GM19397 (cell line): Measurements from ENCODE around the gene KCND2.
"Not testable (repeated sequence)": the region's sequence is repeated elsewhere in the genome, so short reads cannot be mapped to it uniquely, and the experiment has no call there.

Source experiments
- ATAC-seq: cut with Tn5 transposase; IDR thresholded peaks from one replicate; pipeline ENCODE4 v1.9.1; 2021; ENCODE audit warnings: mild to moderate bottlenecking, moderate library complexity; ENCODE audit not compliant: unreplicated experiment

Gene KCND2

DNA sequence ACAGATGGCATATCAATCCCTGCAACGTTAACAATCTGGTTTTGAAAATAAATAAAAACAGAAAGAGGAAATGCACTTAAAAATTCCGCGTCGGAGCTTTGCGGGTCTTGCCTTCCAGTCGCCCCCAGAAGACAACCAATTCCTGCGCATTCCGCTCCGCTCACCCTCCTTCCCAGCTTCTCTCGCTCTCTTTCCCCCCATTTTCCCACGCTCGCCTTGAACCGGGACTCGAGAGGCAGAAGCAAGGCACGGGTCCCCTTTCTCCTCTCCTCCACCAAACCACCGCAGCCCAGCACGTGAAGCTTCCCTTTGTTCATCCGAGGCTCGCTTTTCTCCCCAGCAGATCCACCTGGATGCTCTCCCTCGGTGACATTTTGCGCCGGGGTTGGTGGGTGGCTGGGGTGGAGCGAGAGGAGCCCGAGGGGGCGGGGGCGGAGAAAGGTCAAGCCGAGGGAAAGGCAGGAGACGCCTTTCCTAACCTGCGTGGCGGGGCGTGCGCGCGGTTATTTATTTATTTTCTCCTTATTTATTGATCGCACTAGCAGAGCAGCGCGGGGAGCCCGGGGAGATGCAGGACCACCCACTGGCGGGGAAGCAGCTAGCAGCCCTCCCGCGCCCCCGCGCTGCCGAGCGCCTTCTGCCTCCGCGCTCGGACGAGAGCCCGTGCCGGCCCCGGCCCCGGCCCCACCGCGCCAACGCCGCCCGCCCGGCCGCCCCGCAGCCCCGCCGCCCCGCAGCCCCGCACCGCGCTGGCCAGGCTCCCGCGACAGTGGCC, at the start of gene KCND2:
TSS of gene KCND2 (plus strand) at position 475 of the 775 bp plus-strand sequence.
- ATAC-seq: peak; percentile 36

DNA sequence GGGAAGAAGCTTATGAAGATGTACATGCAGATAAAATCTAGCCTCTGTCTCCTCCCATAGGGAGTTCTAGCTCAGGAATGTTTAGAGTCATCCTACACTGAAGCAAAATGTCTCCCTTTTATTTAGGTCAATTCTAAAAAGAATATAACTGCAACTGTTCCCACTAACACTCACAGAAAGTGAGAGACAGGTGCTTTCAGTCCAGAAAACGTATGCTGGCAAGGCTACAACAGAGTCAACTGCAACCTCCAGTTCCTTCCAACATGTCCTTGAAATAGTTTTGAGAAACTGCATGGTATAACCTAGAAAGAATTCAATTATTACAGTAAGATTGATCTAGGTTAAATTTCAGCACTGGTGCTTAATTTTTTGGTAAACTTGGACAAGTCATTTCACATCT, 46.8 kb upstream of the KCND2 start:
- no peak for ATAC-seq

DNA sequence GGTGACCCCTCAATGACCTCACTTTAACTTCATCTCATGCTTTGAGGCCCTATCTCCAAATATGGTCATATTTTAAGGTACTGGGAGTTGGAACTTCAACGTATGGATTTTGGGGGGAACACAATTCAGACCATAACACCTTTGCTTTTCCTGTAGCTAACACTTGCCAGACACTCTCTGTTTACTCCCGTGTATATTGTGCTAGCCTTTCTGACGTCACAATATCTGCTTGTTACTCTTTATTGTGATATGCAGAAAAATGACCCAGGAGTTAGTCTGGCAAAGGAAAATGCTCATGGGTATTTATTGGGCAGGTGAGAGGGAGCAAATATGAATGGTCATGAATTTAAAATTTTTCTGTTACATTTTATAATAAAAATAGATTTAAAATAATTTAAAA, 45.7 kb upstream of the KCND2 start:
- no peak for ATAC-seq

DNA sequence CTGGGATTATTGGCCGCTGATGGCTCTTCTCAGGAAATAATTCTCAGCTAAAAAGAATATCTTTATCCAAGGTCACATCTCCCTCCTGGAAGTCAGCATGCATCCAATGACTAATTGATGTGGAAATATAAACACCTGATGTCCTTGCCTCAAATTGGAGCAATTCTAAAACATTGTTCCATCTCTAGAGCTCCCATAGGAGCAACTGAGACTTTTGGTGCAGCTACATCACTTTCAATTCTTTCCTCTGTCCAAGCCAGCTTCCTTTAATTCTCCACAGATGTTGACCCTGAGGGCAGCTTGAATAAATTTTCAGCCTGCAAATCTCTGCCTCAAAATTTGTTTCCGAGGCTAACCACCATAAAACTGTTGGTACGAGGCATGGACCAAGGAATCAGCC, 43.9 kb upstream of the KCND2 start:
- no peak for ATAC-seq

DNA sequence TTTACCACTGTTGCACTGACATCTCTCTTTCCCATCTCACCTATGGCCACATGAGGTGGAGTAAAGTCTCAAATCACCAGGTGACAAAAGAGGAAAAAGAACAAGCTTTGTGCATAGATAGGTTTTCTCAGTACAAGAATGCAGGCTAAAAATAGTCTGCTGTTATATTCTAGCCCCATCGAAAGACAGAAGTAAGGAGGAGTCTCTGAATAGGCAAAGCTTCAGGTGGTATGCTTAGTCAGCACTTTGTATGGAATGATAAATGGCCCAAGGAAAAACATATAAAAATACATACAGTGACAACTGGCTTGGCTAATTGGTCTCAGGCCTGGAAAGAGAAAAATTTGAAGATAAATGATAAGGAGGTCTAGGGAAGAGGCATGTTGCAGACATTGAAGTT, 39.6 kb upstream of the KCND2 start:
- ATAC-seq: no peak

DNA sequence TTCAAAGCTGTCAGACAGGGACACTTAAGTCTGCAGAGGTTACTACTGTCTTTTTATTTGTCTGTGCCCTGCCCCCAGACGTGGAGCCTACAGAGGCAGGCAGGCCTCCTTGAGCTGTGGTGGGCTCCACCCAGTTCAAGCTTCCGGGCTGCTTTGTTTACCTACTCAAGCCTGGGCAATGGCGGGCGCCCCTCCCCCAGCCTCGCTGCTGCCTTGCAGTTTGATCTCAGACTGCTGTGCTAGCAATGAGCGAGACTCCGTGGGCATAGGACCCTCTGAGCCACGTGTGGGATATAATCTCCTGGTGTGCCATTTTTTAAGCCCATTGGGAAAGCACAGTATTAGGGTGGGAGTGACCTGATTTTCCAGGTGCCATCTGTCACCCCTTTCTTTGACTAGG, 32.6 kb upstream of the KCND2 start:
- not testable (repeated sequence) for ATAC-seq

DNA sequence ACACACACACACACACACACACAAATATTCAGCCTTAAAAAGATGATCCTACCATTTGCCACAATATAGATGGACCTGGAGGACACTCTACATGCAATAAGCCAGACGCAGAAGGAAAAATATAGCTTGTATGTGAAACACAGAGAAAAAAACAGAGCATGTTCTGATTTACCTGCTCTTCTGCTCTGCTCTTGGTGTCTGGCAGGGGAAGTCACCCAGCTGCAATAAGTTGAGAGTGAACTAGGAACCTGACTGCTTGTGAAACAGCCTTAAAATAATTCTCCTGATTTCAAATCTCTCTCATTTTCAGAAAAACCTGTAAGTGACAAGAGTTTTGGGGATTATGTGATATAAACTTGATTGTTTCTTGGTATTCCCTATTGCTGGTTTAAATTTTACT, 31.0 kb upstream of the KCND2 start:
- ATAC-seq: no peak

DNA sequence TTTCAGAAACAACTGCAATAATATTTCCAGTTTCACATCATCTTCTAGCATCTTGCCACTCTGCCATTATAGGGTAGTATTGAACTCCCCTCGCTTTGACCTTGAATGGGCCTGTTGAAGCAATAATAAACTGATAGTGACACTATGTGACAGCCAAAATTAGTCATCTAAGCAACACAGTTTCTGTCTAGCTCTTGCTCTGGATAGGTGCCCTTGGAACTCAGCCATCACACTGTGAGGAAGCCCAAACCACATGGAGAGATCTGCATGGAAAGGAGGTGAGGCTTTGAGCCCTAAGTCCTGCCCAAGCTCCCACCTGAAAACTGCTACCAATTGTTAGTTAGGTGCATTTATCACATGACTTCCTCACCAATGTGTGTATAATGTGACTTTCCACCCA, 18.1 kb upstream of the KCND2 start:
- no peak for ATAC-seq

DNA sequence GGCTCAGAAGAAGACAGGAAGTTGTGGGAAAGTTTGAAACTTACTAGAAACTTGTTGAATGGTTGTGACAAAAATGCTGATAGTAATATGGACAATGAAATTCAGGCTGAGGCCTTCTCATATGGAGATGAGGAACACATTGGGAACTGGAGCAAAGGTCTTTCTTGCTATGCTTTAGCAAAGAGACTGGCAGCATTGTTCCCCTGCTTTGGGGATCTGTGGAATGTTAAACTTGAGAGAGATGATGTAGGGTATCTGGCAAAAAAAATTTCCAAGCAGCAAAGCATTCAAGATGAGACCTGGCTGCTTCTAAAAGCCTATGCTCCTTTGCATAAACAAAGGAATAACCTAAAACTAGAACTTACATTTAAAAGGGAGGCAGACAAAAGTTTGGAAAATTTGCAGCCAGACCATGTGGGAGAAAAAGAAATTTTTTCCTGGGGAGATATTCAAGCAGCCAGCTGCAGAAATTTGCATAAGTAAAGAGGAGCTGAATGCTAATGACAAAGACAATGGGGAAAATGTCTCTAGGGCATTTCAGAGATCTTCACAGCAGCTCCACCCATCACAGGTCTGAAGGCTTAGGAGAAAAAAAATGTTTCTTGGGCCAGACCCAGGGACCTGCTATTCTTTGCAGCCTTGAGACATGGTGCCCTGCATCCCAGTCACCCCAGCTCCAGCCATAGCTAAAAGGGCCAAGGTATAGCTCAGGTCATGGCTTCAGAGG, 16.5 kb upstream of the KCND2 start:
- no peak for ATAC-seq

DNA sequence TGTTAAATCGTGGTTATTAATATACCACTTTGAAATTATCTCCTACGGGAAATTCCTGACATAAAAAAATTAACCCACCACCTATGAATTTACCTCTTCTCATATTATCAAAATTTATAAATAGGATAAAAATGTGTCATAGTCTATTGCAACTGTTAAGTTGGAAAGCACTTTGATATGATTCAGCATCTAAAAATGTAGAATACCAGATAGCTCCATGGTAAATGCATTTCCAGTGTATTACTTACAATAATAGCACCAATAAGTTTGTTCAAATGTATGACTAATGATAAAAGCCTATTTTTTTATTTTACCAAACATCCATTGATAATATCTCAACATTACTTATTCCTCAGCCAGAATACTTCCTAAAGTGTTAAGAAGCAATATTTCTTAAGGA, 13.6 kb upstream of the KCND2 start:
- ATAC-seq: no peak

DNA sequence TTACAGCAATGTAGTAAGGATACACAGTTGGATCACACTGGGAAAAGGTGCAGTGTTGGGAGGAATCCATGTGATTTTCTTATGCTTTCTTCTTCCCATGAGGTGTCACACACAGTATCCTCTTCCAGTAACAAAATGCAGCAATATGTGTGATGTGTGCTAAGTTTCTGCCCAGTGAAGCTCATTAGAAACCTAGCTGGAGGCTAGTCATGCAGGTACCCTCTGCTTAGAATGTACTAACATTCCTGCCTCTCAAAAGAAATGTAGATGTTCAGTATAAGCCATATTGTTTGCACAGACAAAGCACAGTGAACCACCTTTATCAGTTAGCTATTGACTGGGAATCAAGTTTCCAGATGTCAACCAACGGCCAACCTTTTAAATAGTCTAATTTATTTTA, 12.9 kb upstream of the KCND2 start:
- ATAC-seq: no peak

DNA sequence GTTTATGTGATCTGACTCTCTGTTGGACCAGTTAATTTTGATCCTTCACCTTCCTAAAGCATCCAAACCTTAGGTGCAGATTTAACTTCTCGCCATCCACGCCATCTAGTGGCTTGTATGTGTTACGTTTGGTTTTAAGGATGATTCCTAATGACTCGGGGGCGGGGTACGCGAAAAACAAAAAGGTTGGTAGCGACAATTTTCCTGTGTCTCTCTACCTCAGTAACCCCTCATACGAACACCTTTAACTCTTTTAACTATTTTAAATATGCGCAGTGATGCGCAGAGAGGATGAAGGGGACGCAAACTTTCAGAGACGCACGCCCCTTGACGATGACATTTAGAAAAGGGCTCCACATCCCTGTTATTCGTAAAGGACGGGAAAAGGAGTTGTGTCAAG, 714 bp upstream of the KCND2 start:
- peak; percentile 40 for ATAC-seq

DNA sequence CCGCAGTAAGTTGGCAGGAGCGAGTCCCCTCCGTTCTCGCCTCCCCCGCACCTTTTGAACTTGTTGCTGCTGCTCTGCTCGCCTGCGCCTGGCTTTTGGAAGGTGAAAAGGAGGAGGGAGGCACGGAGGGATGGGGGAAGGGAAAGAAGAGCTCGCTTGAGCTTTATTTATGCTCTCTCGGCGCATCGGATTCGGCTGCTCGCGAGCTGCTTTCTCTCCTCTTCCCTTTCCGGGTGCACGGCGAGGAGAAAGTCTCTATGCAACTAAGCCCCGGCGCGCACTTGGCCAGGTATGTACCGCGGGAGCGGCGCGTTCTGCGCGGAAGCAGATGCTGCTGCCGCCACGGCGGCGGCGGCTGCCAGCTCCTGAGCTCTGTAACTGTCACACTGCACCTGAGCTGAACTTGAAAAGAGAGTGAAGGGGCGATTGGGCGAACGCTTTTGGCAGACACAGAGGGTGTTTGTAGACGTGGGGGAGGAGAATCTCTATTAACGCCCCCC, 551 bp downstream of the KCND2 start:
- ATAC-seq: peak; percentile 79

DNA sequence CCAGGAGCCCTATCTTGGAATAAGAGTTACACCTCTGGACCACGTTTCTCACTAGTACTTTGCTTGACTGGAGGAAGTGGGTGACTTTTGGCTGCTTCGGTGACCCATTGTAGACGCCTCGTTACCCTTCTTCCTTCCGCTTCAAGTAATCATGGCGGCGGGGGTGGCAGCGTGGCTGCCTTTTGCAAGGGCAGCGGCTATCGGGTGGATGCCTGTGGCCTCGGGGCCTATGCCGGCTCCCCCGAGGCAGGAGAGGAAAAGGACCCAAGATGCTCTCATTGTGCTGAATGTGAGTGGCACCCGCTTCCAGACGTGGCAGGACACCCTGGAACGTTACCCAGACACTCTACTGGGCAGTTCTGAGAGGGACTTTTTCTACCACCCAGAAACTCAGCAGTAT, 1.5 kb downstream of the KCND2 start:
- ATAC-seq: no peak

DNA sequence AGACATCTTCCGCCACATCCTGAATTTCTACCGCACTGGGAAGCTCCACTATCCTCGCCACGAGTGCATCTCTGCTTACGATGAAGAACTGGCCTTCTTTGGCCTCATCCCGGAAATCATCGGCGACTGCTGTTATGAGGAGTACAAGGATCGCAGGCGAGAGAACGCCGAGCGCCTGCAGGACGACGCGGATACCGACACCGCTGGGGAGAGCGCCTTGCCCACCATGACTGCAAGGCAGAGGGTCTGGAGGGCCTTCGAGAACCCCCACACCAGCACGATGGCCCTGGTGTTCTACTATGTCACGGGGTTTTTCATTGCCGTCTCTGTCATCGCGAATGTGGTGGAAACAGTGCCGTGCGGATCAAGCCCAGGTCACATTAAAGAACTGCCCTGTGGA, 1.9 kb downstream of the KCND2 start:
- ATAC-seq: no peak

DNA sequence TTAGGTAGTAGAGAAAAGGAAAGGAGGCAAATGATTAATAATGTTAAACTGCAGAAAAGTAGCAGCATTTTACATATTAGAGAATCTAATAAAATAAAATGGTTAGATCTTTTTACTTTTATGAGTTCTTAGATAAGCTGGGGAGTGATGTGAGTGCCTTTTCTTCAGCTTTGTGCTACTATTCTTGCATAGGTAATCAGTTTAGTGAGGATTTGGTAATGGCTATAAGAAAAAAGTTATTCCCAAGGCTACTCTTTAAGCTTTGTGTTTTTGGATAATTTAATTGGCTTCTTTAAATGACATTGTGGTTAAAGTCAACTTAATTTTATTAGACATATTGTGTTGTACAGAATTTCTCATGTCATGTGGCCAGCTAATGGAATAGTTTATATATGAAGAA, 3.7 kb downstream of the KCND2 start:
- ATAC-seq: no peak

DNA sequence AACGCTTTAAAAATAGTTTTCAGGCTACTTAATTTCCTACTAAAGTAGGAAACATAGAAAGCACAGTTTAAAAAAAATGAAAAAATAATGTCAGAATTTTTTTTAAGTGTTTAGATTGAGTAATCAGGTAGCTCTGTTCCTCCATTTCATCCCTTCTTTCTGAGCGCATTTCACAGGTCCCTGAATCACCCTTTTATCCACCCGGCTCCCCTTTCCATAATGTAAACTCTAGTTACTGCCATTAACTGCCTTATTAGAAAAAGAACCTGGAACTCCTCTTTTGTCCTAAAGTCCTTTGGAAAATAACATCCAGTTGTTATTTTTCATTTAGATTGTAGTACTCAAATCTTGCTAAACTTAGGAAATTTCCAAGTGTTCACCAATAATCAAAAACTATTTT, 5.8 kb downstream of the KCND2 start:
- ATAC-seq: no peak

DNA sequence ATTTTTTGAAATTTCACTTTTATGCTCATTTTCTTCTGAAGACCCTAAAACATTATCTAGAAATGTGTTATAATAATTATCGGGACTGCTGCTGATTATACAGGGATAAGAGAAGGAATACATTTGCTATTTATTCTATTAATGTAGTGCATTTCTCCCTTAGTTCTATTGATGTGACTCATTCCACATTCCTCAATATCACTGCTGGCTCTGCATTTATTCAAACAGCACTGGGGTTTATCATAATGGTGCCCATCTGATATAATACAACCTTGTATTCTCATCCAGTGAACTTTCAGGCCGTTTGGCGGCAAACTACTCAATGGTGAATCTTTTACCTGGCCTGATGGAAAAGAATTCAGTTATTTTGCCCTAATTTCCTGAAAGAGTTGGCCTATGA, 7.8 kb downstream of the KCND2 start:
- no peak for ATAC-seq

DNA sequence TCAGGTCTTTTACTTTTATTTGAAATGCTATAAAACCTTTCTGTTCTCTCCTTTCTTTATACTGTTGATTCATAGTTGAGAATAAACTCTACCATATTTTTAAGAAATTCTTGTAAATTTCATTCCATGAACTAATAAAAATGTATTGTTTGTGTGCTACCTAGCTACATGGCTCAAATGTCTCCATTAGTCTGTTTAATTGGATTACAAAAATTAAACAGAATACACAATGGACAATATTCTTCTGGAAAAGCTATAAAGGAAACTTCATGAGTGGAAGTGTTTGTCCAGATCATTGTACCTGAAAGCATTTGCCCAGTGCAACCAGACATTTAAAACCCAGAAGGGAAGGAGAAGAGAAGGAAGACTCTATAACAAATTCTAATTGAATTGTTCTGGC, 20.1 kb downstream of the KCND2 start:
- no peak for ATAC-seq

DNA sequence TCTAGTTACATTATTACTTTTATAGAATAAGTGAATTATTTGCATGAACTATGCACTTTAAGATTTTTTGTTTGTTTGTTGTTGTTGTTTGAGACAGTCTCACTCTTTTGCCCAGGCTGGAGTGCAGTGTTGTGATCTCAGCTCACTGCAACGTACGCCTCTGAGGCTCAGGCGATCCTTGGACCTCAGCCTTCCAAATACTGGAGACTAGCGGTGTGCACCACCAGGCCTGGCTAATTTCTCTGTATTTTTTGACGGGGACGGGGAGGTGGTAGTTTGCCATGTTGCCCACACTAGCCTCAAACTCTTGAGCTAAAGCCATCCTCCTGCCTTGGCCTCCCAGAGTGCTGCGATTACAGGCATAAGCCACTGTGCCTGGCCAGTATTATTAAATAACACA, 29.2 kb downstream of the KCND2 start:
- no peak for ATAC-seq

DNA sequence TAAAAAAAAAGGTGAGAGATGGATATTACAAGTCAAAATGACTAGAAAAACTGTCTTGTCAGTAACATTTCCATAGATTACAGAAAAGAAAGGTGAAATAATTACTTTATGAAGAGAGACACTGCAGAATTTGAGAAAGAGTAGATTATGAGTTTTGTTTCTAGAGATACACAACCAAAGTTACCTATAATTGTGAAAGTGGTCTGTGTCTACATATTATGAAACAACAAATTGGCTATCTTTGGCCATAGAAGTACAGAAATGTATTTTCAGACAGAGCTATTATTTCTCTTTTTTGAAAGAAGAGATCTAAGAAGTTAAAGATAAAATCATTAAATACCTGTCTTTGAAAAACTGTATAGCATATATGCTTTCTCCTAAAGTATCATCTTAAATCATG, 30.1 kb downstream of the KCND2 start:
- no peak for ATAC-seq

DNA sequence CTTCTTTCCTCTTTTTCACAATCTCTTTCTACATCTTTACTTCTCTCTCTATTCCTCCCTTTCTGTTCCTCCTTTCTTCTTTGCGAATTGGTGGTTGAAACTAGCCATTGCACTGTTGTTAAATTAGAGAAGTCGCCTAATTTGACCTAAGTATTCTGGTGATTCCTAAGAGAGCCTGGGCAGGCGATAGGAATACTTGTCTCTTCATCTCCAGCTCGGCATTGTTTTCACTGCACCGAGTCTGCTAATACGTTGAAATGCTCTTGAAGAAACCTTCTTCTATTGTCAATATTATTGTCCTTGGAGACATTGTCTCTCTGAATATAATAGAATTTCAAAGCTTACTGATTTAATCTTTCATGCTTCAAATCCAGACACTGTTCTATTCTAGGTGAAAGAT, 31.7 kb downstream of the KCND2 start:
- no peak for ATAC-seq
